IPS-18c (cell line): Measurements from ENCODE around the gene HIF3A.

Experiments used
- H3K4me3 ChIP-seq: 2 replicates; pipeline ENCODE4 v1.7.0; 2013; ENCODE audit warnings: low read depth, mild to moderate bottlenecking, low read length, moderate library complexity; ENCODE audit not compliant: insufficient read depth
- H3K9me3 ChIP-seq: one replicate; pipeline ENCODE4 v1.6.1; 2013; ENCODE audit warnings: mild to moderate bottlenecking, low read length, moderate library complexity; ENCODE audit not compliant: control insufficient read depth, insufficient read depth

The HIF3A gene

DNA sequence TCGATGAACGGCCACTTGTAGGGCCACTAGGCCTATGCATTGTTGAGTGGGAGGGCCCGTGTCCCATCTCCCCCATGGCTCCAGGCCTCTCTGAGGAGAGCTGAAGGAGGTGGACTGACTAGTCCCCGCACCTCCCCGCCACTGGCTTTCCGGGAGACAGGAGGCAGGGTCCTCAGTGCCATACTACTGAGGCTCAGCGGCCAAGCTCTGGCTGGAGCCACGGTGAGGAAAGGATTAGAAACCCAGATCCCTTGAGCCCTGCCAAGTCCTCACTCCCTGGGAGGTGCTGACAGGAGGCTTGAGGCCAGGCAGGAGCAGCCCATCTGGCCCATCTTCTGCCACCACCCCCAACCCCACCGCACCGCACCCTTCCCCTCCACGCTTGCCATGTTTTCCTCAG, 87.6 kb downstream of the HIF3A start:
- Histone ChIP-seq H3K4me3 (no peak overlapping the region), H3K9me3 (no peaks in the 10 kb centered on the region)

DNA sequence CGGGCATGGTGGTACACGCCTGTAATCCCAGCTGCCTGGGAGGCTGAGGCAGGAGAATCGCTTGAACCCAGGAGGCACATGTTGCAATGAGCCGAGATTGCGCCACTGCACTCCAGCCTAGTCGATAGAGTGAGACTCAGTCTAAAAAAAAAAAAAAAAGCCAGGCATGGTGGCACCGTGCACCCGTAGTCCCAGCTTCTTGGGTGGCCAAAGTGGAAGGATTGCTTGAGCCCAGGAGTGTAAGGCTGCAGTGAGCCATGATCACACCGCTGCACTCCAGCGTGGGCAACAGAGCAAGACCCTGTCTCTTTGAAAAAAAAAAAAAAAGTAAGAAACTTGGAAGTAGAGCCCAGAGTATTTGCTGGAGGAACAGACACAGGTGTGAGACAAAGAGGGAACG, 88.8 kb downstream of the HIF3A start:
- Histone ChIP-seq H3K4me3 (no peak overlapping the region), H3K9me3 (peaks cover 2% of the 10 kb centered on the region)

DNA sequence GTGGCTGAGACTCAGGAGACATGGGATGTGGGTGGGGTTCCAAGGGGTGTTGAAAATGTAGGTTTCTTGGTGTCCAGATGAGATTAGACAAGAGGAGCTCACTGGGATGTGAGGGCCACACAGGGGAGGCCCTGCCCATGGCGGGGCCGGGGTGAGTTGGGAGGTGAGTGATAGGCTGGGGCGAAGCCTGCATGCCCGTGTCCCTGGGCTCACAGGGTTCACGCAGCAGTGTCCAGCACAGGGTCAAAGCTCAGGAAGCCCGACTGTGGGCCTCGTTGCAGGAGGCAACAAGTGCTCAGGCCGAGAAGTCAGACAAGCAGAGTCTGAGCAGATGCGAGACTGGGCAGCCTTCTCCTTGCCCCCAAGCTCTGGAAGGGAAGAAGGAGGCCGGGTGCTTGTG, 89.3 kb downstream of the HIF3A start:
- no peak overlapping the region for H3K4me3 ChIP-seq
- peaks cover 2% of the 10 kb centered on the region for H3K9me3 ChIP-seq

DNA sequence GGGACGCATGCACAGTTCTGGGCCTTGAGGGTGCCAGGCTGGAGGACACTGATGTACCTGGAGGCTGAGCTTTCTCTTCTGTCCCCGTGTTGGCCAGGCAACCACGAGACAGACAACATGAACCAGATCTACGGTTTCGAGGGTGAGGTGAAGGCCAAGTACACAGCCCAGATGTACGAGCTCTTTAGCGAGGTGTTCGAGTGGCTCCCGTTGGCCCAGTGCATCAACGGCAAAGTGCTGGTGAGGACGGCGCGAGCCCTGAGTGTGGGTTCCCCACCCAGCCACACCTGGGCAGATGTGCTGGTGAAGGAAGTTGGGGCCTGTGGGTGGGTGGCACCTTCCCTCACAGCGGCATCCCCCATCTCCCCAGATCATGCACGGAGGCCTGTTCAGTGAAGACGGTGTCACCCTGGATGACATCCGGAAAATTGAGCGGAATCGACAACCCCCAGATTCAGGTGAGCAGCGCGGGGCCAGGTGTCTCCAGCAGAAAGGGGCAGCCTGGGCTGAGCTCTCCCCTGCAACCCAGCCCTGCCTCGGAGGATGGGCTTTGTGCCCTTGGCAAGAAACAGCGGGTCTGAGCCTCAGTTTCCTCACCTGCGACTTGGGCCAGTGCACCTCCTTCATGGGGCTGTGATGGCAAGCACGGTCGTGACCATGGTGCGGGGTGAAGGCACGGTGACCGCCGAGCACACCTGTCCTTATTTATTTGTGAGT, 90.3 kb downstream of the HIF3A start:
- no peak overlapping the region for H3K4me3 ChIP-seq
- H3K9me3 ChIP-seq = peaks cover 2% of the 10 kb centered on the region

DNA sequence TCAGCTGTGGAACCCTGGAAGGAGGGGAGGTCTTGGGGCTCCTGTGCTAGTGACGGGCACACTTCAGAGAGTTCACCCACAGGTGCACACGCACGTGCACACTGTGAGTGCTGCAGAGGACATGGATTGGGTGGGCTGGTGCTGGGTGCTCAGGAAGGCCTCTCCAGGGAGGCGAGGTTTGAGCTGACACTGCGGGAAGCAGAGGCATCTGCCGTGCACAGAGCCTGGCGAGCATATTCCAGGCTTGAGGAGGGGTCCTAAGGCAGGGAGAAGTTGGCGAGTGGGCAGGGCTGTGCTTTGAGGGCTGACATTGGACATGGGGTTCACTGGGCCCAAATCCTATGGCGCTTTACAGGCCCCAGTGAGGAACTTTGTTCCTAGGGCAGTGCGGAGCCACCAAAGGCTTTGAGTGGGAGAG, 90.9 kb downstream of the HIF3A start:
- peaks cover 2% of the 10 kb centered on the region for H3K9me3 ChIP-seq

DNA sequence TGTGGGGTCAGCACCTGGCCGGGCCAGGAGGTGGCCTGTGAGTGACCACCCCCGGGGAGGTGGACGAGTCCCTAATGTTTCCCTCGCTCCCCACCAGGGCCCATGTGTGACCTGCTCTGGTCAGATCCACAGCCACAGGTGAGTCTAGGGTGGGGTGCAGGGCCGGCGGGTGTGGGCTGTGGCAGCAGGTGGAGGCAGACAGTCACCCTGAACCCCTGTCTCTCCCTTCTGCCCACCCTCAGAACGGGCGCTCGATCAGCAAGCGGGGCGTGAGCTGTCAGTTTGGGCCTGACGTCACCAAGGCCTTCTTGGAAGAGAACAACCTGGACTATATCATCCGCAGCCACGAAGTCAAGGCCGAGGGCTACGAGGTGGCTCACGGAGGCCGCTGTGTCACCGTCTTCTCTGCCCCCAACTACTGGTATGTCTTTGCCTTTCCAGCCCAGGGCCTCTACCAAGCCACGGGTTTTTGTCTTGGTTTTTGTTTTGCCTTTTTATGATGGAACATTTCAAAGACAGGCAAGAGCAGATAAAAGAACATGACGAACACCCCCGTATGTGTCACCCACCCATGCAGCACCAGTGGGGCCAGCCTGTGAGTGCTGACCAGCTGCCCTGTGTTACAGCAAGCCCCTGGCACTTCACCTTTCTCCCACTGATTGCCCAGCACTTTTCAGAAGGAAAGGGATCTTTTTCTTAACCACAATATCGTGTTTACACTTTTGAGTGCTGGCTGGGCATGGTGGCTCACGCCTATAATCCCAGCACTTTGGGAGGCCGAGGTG, 91.7 kb downstream of the HIF3A start:
- Histone ChIP-seq H3K9me3 (peaks cover 2% of the 10 kb centered on the region), H3K4me3 (no peak overlapping the region)

More for the DNA sequence above, 90.9 kb downstream of the HIF3A start:
- no peak overlapping the region for H3K4me3 ChIP-seq

DNA sequence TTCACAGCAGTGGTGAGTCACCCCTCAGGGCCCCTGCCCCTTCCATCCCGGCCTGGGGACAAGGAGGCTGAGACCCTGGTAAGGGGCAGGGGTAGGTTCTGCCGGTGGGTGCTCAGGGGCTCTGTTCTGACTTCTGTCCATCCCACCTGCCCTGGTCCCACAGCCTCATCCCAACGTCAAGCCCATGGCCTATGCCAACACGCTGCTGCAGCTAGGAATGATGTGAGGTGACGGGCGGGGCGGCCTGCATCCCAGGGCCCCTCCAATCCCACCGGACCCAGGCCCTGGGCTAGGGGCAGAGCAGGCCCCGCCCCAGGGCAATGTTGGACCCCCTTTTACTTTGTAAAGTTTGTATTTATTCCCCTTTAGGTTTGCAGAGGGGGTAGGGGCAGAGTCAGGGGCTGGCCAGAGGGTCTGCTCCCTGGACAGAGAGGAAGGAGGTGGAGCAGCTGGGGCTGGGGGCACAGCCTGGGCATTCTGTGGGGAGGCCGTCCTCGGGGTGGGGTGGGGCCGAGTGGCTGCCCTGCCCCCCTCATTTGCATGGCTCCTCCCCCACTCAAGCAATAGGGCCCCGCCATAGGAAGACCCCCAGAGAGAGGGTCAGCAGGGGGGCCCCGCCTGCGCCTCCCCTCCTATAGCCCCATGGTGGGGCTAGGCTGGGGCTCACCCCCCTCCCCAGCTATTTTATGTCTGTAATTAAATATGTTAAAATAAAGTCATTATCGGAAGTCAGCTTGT, 93.4 kb downstream of the HIF3A start:
- peaks cover 2% of the 10 kb centered on the region for H3K9me3 ChIP-seq

DNA sequence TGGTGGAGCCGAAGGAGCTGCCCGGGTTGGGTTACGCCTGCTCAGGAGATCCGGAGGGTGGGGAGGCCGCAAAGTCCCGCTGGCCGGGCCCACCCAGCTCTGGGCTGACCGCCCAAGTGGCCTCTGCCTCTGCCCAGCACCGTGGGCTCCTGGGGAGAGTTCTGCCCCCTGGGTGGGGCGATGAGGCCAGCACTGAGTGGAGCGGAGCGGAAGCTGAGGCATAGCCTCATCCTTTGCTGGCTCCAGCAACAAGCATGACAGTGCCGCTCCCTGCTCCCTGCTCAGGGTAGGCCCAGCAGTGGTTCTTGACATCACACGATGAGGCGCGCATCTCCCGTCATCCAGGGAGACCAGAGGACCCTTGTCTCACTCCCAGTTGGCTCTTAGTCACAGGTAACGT, 94.0 kb downstream of the HIF3A start:
- Histone ChIP-seq H3K9me3 (peaks cover 2% of the 10 kb centered on the region), H3K4me3 (no peak overlapping the region)

More for the DNA sequence above, 93.4 kb downstream of the HIF3A start:
- H3K4me3 ChIP-seq = no peak overlapping the region

DNA sequence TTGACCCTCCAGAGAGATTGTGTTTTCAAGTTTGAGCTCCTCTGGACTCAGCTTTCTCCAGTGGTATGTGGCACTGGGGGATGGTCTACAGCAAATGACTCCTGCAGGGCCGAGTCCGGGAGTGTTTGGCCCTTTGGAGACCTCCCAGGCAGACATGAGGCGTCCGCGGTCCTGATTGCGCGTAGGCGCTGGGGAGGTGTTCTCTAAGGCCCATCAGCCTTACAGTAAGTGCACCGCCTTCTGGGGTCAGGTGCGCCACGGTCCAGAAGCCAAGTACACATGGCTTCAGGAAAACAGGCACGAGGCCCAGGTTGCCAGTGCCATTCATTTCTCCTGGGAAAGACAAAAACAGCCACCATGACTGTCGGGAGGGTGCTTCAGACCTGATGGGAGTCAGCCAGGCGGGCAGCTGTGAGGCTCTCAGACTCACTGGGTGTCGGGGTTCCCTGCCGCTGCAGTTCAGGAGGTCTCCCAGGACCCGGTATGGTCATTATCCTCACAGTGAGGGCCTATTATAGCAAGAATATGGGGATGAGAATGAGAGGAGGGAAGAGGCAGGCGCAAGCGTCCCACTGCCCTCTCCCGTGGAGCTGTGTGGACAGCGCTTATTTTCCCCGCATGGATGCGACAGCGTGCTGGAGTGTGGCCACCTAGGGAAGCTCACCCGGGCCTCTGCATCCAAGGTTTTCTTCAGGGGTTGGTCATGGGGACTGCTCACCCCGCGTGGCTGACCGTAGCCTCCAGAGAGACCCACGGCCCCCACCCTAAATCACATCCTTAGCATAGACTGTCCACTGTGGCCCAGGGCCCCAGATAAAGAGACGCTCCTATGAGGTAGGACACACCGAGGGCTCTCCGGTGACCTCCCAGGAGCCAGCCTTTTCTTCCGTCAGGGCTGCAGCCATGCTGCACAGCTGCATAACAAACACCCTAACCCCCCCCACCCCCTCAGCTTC, 94.7 kb downstream of the HIF3A start:
- peaks cover 4% of the 10 kb centered on the region for H3K9me3 ChIP-seq
- no peak overlapping the region for H3K4me3 ChIP-seq

DNA sequence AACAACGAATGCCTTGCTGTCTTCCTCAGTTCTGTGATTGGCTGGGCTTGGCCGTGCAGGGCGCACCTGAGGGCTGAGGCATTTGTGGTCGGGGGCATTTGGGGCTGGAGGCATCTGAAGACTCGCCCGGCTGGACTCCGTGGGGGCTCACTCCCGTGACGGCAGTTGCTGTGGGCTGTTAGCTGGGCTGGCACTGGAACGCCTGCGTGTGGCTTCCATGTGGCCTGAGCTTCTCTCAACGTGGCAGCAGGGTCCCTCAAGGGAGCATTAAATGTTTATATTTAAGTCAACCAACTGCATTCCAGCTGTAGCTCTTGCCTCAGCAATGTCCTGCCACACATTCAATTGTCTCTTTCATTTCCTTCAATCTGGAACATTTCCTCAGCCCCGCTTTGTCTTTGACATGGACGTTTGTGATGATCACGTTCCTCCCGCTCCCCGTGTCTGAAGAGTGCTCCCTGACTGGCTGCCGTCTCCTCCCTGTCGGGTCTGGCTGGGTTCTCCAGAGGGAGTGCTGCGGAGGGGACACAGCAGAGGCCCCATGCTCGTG, 95.5 kb downstream of the HIF3A start:
- peaks cover 4% of the 10 kb centered on the region for H3K9me3 ChIP-seq
- no peak overlapping the region for H3K4me3 ChIP-seq

DNA sequence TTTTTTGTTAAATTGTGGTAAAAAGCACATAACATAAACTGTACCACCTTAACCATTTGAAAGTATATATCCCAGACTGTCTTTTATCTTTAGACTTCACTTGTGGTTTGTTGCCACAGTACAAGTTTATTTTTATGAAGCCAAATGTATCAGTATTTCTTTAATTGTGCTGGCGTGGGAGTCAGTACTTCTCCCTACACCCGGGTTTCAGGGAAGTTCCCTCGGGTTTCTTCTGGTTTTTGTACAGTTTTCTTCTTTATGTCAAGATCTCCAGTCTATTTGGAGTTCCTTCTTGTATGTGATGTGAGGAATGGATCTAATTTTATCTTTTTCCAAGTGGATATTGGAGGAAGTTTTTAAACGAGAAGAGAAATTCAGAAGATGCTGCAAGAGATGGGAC, 96.0 kb downstream of the HIF3A start:
- Histone ChIP-seq H3K4me3 (no peak overlapping the region), H3K9me3 (peaks cover 4% of the 10 kb centered on the region)
